PFSK-1 (cell line): ENCODE results near the gene AMY2A.
"Not testable (repeated sequence)": the region's sequence is repeated elsewhere in the genome, so short reads cannot be mapped to it uniquely, and the experiment has no call there.

ENCODE experiments used
- FOXP2 ChIP-seq: optimal IDR thresholded peaks from 2 replicates; pipeline ENCODE3; 2011; ENCODE audit warnings: borderline replicate concordance, control low read depth, inconsistent platforms; ENCODE audit not compliant: insufficient read depth; ENCODE audit errors: extremely low read length, extremely low read depth
- POLR2AphosphoS5 ChIP-seq: IDR thresholded peaks from 2 replicates; pipeline ENCODE4 v1.6.1; 2012; ENCODE audit warnings: low read depth, mild to moderate bottlenecking, control low read depth, low read length, moderate library complexity
- SIN3A ChIP-seq: IDR thresholded peaks from 2 replicates; pipeline ENCODE4 v1.6.1; 2012; ENCODE audit warnings: mild to moderate bottlenecking, low read length, moderate library complexity, borderline replicate concordance; ENCODE audit not compliant: insufficient read depth
- TAF1 ChIP-seq: IDR thresholded peaks from 2 replicates; pipeline ENCODE4 v1.6.1; 2012; ENCODE audit warnings: low read length, control low read depth, borderline replicate concordance; ENCODE audit not compliant: insufficient read depth
- TF ChIP-seq, protein P1 (sequence below), 2 experiments: IDR thresholded peaks; 2 replicates each; pipeline versions ENCODE4 v1.6.1 to v1.8.0; 2011 to 2012; ENCODE audit warnings: low read depth in 2 of 2, low read length in 2 of 2, control low read depth in 1 of 2, inconsistent platforms in 1 of 2, mild to moderate bottlenecking in 1 of 2, moderate library complexity in 1 of 2; ENCODE audit not compliant: insufficient read depth in 1 of 2

Gene AMY2A

DNA sequence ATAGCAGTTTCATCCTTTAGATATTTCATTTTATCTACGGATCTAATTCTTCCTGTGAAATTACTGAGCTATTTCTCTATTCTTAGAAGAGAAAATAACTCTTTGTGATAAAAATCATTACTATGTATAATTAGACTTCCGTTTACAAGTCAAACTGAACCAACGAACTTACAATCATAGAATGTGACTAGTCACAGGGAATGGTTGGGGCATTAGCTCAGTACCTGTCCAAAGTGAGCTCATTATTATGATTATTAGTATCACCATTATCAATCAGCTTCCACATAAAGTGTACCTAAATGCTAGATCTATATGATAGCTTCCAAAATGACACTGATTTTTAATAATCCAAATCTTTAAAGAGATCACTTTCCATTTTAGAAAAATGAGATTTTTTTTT, 33.3 kb upstream of the AMY2A start:
- TF ChIP-seq, protein P1, sequence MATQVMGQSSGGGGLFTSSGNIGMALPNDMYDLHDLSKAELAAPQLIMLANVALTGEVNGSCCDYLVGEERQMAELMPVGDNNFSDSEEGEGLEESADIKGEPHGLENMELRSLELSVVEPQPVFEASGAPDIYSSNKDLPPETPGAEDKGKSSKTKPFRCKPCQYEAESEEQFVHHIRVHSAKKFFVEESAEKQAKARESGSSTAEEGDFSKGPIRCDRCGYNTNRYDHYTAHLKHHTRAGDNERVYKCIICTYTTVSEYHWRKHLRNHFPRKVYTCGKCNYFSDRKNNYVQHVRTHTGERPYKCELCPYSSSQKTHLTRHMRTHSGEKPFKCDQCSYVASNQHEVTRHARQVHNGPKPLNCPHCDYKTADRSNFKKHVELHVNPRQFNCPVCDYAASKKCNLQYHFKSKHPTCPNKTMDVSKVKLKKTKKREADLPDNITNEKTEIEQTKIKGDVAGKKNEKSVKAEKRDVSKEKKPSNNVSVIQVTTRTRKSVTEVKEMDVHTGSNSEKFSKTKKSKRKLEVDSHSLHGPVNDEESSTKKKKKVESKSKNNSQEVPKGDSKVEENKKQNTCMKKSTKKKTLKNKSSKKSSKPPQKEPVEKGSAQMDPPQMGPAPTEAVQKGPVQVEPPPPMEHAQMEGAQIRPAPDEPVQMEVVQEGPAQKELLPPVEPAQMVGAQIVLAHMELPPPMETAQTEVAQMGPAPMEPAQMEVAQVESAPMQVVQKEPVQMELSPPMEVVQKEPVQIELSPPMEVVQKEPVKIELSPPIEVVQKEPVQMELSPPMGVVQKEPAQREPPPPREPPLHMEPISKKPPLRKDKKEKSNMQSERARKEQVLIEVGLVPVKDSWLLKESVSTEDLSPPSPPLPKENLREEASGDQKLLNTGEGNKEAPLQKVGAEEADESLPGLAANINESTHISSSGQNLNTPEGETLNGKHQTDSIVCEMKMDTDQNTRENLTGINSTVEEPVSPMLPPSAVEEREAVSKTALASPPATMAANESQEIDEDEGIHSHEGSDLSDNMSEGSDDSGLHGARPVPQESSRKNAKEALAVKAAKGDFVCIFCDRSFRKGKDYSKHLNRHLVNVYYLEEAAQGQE (IDR thresholded peaks at IDR 0.05; ENCODE audit: insufficient read depth in 1 of 2, low read depth in 2 of 2, low read length in 2 of 2) = no peak

DNA sequence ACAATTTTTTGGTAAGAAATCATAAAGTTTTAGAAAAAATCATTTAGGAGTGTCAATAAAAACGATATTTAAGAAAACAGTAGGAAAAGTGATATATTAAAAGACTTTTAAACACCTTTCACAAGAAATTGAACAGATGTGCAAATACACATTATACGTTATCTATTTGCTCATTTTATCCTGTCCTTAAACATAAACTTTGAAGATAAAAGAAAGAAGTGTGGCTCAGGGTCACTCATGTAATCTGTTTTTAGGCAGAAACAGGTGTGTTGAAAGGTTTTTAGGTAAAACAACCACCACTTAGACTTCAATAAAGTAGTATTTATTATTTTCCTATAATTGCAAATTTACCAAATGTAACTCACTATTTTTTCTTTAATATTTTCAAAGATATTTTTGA, 32.7 kb upstream of the AMY2A start:
- TF ChIP-seq, protein P1 (IDR thresholded peaks at IDR 0.05; ENCODE audit: insufficient read depth in 1 of 2, low read depth in 2 of 2, low read length in 2 of 2) = no peak
- no peak for TF ChIP-seq FOXP2
- no peak for TF ChIP-seq SIN3A
- TF ChIP-seq POLR2AphosphoS5 = no peak
- no peak for TF ChIP-seq TAF1

DNA sequence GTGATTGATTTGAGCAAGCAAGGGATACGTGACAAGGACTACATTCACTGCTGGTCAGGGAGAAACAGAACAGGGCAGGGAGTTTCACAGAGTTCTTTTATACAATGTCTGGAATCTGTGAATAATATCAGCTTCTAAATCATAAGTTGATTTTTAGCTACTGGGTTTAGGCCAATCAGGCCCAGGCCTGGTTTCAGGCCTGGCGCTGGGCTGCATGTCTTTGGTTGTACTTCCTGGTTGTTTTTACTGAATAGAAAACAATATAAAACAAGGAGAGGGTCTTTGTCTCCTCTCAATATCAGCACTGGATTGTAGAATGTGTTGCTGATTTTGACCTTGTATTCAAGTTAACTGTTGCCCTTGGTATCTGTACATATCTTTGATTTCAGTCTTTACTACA, 865 bp upstream of the AMY2A start:
- TF ChIP-seq, protein P1 (IDR thresholded peaks at IDR 0.05; ENCODE audit: insufficient read depth in 1 of 2, low read depth in 2 of 2, low read length in 2 of 2) = no peak
- TF ChIP-seq FOXP2 (no peak), POLR2AphosphoS5 (no peak), SIN3A (no peak), TAF1 (no peak)

DNA sequence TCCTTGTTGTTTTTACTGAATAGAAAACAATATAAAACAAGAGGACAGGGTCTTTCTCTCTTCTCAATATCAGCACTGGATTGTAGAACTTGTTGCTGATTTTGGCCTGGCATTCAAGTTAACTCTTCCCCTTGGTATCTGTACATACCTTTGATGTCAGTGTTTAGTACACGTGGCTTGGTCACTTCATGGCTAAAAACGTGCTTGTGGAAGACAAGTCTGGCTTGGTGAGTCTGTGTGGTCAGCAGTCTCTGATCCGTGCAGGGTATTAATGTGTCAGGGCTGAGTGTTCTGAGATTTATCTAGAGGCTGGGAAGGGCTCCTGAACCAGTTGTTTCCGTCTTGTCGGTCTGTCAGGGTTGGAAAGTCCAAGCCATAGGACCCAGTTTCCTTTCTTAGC, 38.2 kb downstream of the AMY2A start, which contains the start of gene AMY1A:
AMY1A (plus strand) TSS at position 301 of the 400 bp plus-strand sequence. CDS start 571 bp downstream, outside the sequence.
- TF ChIP-seq SIN3A, TAF1, FOXP2: not testable (repeated sequence)
